D721Med (cell line): Measurements from ENCODE around the gene LY9.

Source experiments
- DNase-seq: peaks from one replicate; pipeline ENCODE4 v3.0.0; 2011; ENCODE audit warnings: low spot score; ENCODE audit not compliant: insufficient read length
- FAIRE-seq: peaks from 2 replicates; lab custom pipeline; 2011; peaks lifted over from hg19 to GRCh38; lab: Jason Lieb, UNC
- CTCF ChIP-seq: IDR thresholded peaks from 2 replicates; pipeline ENCODE4 v1.5.1; 2012; ENCODE audit warnings: mild to moderate bottlenecking, control low read depth; ENCODE audit not compliant: insufficient read depth; ENCODE audit errors: missing control alignments

Gene LY9

DNA sequence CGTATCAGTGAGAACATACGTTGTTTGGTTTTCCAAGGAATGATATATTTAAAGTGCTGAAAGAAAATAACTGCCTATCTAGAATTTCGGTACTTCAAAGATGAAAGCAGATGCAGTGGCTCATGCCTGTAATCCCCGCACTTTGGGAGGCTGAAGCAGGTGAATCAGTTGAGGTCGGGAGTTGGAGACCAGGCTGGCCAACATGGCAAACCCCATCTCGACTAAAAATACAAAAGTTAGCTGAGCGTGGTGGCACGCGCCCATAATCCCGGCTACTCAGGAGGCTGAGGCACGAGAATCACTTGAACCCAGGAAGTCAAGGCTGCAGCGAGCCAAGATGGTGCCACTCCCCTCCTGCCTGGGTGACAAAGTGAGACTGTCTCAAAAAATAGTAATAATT, 50.3 kb downstream of the LY9 start:
- FAIRE-seq, result no peak

GRCh38 chr1:160850541-160850940, 54.6 kb downstream of the LY9 start:
- no peak for FAIRE-seq
- TF ChIP-seq CTCF, result no peak
- DNase-seq, result no peak

More for the DNA sequence above, 50.3 kb downstream of the LY9 start:
- no peak for DNase-seq
- TF ChIP-seq CTCF, result no peak

DNA sequence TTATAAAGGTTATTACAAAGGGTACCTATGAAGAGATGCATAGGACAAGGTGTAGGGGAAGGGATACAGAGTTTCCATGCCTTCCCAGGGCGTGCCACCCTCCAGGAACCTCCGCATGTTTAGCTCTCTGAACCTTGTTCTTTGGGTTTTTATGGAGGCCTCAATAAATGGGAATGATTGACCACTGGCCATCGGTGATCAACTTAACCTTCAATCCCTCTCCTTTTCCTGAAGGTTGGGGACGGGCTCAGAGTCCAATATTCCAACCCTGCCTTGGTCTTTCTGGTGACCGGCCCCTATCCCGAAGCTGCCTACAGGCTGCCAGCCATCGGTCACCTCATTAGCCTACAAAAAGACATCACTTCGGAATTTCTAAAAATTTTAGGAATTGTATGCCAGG, 55.0 kb downstream of the LY9 start:
- FAIRE-seq (no peak), DNase-seq (no peak)
- TF ChIP-seq CTCF, result no peak

DNA sequence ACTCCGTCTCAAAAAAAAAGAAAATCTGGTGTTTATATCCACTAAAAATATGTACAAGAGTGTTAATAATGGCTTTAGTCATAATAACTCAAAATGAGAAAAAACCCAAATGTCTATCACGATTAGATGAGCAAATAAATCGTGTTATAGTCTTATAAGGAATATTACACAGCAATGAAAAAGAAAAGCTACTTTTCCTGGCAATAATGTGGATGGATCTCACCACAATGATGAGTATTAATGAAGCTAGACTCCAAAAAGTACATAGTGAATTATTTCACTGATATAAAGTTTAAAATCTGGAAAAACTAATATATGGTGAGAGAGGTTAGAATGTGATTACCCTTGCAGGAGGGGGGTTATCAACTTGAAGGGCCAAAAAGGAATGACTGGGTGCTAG, 57.0 kb downstream of the LY9 start:
- TF ChIP-seq CTCF, result no peak
- FAIRE-seq, result no peak
- no peak for DNase-seq

DNA sequence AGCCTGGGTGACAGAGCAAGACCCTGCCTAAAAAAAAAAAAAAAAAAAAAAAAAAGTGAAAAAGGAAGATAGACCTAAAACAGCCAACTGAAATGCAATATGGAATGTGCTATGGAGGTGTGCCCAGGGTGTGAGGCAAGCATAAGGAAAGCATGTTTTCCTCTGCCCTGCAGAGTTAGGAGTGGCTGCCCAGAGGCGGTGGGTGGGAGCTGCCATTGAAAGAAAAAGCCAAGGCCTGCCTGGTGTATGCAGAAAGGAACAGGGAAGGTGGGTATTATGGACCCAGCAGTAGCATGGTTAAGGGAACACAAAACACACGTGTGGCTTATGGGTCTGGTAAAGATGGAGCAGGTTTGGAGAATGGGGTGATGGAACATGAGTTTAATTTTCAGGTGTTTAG, 57.8 kb downstream of the LY9 start:
- DNase-seq (no peak), FAIRE-seq (no peak)
- no peak for TF ChIP-seq CTCF

- DNase-seq (no peak), FAIRE-seq (no peak)
- no peak for TF ChIP-seq CTCF
Observed at GRCh38 chr1:160855181-160855981, 59.4 kb downstream of the LY9 start.

GRCh38 chr1:160858097-160858496, 62.1 kb downstream of the LY9 start:
- no peak for TF ChIP-seq CTCF
- no peak for DNase-seq
- no peak for FAIRE-seq
